ENCODE measurements around the gene KASH5. TPM values are rescaled to one million over a fixed set of nuclear protein-coding genes. Genes with fewer than 3 reads are reported as not detected.

The KASH5 gene
- total RNA-seq: not detected
- long read RNA-seq: 0 reads

DNA sequence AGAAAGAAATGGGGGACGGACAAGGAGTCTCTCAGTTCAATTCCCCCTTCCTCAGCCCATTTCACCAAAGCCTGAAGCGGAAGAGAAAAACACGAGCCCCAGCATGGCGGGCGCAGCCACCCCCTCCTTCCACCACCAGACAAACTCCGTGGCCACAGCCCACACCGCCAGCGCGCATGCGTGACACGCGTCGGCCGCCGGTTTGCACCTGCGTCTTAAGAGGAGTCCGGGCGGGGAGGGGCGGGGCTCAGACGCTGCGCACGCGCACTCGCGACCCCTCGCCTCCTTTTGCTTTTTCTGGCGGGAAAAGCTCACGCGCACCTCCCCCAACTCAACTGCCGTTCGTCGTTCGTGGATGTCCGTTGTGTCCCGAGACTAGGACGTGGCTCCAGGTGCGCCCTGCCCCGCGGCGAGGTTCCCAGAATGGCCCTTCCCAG, at the start of gene KASH5:
Gene KASH5, plus strand, starts transcription at position 314 of the 437 bp plus-strand sequence. CDS start 2,635 bp downstream, outside the sequence.
- ATAC-seq (peak; percentile 80), DNase-seq (peak; percentile 85)
- intact Hi-C loops (cut with micrococcal nuclease): no loop called here

GRCh38 chr19:49338691-49339300, 49.3 kb upstream of the KASH5 start:
- ATAC-seq (peak; percentile 71), DNase-seq (peak; percentile 85)
- intact Hi-C loops (cut with micrococcal nuclease): no loop called here

GRCh38 chr19:49339301-49340068, 48.6 kb upstream of the KASH5 start:
- DNase-seq (peak; percentile 92), ATAC-seq (peak; percentile 95)
- intact Hi-C loops (cut with micrococcal nuclease): no loop called here

DNA sequence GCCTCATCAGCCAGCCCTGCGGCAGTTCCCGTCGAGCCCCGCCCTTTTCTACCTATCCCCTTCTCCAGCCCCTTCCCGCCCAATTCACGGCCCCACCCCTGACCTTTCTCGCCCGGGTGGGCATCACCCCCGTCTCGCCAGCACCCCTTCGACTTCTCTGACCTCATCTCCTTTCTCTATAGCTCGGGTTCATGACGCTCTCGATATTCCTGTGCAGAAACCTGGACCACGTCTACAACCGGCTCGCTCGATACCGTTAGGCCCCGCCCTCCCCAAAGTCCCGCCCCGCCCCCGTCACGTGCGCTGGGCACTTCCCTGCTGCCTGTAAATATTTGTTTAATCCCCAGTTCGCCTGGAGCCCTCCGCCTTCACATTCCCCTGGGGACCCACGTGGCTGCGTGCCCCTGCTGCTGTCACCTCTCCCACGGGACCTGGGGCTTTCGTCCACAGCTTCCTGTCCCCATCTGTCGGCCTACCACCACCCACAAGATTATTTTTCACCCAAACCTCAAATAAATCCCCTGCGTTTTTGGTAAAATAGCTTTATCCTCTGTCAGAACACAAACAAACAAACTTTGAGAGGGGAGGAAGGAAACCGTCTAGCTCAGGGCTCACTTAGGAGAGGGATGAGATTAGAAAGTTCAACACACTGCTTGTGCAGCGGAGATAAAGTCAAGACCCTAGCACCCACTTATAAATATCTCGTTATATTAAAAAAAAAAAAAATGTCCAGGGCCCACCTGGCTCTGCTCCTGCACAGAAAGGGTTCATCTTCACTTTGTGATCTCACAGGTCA, 47.8 kb upstream of the KASH5 start:
- peak; percentile 42 for ATAC-seq
- intact Hi-C loops (cut with micrococcal nuclease): no loop called here
- peak; percentile 79 for DNase-seq

GRCh38 chr19:49340865-49341718, 47.0 kb upstream of the KASH5 start:
- intact Hi-C loops (cut with micrococcal nuclease): no loop called here
- DNase-seq: no peak
- no peak for ATAC-seq

GRCh38 chr19:49342291-49342721, 45.7 kb upstream of the KASH5 start:
- no peak for ATAC-seq
- no peak for DNase-seq
- intact Hi-C loops (cut with micrococcal nuclease): no loop called here

DNA sequence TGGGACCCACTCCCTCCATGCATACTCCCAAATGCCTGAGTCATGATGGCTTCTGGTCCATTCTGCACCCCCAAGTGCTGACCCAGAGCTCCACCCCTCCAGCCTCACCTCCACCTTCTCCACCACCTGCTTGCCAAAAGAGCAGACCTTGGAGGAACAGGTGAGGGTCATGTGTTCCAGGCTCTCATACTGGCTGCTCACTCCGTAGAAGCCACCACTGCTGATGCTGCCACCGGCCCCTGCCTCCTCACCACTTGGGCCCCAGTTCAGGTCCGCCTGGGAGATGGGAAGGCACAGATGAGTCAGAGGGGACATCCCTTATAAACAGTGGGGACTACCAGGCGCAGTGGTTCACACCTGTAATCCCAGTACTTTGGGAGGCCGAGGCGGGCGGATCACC, 44.9 kb upstream of the KASH5 start:
- ATAC-seq (no peak), DNase-seq (no peak)
- intact Hi-C loops (cut with micrococcal nuclease): no loop called here

GRCh38 chr19:49344505-49345423, 43.3 kb upstream of the KASH5 start:
- intact Hi-C loops (cut with micrococcal nuclease): no loop called here
- ATAC-seq (no peak), DNase-seq (no peak)

GRCh38 chr19:49347191-49347590, 40.9 kb upstream of the KASH5 start:
- intact Hi-C loops (cut with micrococcal nuclease): no loop called here
- ATAC-seq (no peak), DNase-seq (no peak)

DNA sequence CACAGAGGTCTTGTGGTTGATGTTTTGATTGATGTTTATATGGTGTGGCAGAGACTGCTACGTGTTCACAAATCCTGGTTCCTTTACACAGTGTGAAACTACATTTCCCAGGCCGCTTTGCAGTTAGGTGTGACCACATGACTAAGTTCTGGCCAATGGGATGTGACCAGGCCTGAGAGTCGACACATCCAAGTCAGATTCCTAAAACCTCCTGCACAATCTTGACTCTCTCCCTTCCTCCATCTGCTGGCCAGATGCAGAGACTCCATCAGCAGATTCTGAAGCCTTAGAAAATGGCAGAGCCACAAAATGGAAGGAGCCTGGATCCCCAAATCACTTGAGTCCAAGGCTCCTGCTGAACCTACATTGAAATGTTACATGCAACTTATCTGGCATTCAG, 40.2 kb upstream of the KASH5 start:
- peak; percentile 68 for ATAC-seq
- intact Hi-C loops (cut with micrococcal nuclease): no loop called here
- DNase-seq: no peak

- intact Hi-C loops (cut with micrococcal nuclease): no loop called here
- DNase-seq (no peak), ATAC-seq (no peak)
Measured at GRCh38 chr19:49348305-49349189, 39.5 kb upstream of the KASH5 start.

DNA sequence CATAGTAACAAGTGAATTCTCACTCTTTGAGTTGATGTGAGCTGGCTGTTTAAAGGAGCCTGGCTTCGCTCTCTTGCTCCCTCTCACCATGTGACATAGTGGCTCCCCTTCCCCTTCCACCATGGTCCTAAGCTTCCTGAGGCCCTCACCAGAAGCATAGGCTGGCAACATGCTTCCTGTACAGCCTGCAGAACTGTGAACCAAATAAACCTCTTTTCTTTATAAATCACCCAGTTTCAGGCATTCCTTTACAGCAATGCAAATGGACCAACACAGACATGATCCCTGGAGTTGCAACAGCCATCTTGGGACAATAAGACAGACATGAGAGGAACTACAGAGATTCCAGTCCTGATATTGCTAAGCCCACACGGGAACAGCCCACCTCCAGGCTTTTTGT, 38.5 kb upstream of the KASH5 start:
- intact Hi-C loops (cut with micrococcal nuclease): no loop called here
- DNase-seq (no peak), ATAC-seq (no peak)

GRCh38 chr19:49355909-49356353, 32.1 kb upstream of the KASH5 start:
- DNase-seq: peak; percentile 51
- peak; percentile 30 for ATAC-seq
- intact Hi-C loops (cut with micrococcal nuclease): no loop called here

GRCh38 chr19:49356382-49356781, 31.7 kb upstream of the KASH5 start:
- DNase-seq (no peak), ATAC-seq (no peak)
- intact Hi-C loops (cut with micrococcal nuclease): no loop called here

DNA sequence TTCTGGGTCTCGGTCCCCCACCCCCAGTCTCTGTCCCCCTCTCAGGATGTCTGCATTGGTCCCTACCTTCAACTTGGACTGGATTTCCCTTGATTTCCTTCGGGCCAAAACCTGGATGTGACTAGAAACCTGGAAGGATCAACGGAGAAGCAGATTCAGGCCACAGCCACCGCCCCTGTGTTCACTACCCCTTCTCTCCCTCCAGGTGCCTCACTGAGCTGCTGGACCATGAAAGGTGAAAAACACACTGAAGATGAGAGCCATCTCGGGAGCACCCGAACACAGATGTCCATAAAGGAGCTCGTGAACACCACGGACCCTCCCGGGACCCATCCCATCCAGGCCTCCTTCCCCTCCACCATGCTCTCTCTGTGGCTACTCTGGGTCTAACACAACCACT, 30.9 kb upstream of the KASH5 start:
- DNase-seq: no peak
- ATAC-seq: no peak
- intact Hi-C loops (cut with micrococcal nuclease): no loop called here

DNA sequence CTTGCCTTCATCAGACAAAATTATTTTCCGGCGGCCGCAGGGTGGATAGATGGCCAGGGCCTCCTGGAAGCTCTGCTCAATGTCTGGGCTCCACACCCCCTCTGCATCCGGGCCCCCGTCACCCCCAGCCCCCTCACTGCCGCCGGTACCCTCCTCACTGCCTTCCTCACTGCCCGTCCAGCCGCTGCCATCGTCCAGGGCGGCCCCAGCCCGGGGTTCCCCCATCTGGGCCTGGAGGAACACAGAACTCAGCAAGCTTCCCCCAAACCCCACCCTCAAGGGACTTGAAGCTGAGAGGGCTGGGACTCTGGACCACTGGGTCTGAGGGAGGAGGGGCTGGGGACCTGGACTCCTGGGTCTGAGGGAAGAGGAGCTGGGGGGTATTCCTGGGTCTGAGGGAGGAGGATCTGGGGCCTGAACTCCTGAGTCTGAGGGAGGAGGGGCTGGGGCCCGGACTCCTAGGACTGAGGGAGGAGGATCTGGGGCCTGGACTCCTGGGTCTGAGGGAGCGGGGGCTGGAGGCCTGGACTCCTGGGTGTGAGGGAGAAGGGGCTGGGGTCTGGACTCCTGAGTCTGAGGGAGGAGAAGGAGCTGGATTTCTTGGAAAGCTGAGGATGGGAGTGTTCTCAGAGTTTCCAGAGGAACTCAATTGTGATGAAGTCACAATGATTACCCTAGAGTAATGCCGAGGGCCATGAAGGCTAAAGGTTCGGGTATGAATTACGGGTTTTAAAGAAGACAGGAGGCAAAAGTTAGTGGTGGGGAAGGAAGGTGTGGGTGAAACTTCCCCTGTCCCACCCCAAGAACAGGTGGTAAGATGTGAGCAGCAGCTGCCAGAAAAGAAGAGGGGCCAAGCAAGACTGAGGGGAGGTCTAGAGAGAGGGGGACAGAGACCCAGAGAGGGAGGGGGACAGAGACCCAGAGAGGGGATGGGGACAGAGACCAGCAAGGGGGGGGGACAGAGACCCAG, 27.9 kb upstream of the KASH5 start:
- no peak for ATAC-seq
- no peak for DNase-seq
- intact Hi-C loops (cut with micrococcal nuclease): no loop called here
